OCI-LY1 (cell line): ENCODE measurements around the gene ATF5.

Experiments used
- EZH2 ChIP-seq: fragments of 200-600 bp; sonication (generic), shearing (Covaris generic); IDR thresholded peaks from 2 replicates; pipeline ENCODE4 v1.8.0; 2017; ENCODE audit warnings: borderline replicate concordance, mixed run types, mild to moderate bottlenecking, antibody characterized with exemption, low read length, moderate library complexity, mixed read lengths
- TF ChIP-seq, protein P1 (sequence below): fragments of 200-600 bp; sonication (generic), shearing (Covaris generic); IDR thresholded peaks from 2 replicates; pipeline ENCODE4 v1.5.1; 2017; ENCODE audit warnings: mild to moderate bottlenecking, antibody characterized with exemption, low read length, moderate library complexity, mixed read lengths

- TF ChIP-seq, protein P1, sequence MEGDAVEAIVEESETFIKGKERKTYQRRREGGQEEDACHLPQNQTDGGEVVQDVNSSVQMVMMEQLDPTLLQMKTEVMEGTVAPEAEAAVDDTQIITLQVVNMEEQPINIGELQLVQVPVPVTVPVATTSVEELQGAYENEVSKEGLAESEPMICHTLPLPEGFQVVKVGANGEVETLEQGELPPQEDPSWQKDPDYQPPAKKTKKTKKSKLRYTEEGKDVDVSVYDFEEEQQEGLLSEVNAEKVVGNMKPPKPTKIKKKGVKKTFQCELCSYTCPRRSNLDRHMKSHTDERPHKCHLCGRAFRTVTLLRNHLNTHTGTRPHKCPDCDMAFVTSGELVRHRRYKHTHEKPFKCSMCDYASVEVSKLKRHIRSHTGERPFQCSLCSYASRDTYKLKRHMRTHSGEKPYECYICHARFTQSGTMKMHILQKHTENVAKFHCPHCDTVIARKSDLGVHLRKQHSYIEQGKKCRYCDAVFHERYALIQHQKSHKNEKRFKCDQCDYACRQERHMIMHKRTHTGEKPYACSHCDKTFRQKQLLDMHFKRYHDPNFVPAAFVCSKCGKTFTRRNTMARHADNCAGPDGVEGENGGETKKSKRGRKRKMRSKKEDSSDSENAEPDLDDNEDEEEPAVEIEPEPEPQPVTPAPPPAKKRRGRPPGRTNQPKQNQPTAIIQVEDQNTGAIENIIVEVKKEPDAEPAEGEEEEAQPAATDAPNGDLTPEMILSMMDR, result no peak
- no peak for TF ChIP-seq EZH2
Measured at GRCh38 chr19:49930483-49931011, 1.5 kb downstream of the ATF5 start.
